ENCODE results near the gene CCDC178.
A peak's percentile ranks its signal among the peaks of the same experiment; 100 is the strongest.

DNA sequence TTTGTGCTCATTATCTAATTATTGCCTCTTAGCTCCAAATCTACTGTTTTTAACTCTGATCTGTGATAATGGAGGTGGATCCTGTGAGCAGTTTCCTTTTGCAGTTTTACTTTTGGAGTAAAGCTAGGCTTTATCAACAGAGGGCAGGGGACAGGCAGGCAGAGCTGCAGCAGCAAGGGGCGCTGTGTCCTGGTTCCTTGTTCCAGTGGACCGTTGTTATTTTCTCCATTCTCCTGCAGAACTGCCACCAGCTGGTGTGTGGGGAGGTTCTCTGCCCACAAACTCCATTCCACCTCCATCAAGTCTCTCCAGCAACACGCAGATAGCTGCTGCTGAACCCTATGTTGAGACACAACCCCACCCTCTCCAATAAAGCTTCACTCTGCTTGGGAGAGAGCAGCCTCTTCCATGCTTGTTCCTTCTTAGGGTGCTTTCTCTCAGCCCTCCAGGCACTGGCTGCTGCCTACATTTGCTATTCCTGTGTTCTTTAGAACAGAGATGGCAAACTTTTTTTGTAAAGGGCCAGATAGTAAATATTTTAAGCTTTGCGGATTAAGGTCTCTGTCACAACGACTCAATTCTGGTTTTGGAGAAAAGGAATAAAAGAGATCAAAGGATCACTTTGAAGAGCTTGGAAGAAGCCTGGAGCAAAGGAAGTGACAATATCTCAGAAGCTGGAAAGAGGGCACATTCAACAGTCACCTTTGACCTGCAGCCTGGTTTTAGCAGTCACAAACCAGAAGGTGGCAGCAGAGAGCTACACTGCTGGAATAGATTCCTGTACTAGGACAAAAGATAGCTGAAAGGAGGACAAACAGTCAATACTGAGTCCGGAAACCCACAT, 208.8 kb downstream of the CCDC178 start:
- TF ChIP-seq, protein P1, sequence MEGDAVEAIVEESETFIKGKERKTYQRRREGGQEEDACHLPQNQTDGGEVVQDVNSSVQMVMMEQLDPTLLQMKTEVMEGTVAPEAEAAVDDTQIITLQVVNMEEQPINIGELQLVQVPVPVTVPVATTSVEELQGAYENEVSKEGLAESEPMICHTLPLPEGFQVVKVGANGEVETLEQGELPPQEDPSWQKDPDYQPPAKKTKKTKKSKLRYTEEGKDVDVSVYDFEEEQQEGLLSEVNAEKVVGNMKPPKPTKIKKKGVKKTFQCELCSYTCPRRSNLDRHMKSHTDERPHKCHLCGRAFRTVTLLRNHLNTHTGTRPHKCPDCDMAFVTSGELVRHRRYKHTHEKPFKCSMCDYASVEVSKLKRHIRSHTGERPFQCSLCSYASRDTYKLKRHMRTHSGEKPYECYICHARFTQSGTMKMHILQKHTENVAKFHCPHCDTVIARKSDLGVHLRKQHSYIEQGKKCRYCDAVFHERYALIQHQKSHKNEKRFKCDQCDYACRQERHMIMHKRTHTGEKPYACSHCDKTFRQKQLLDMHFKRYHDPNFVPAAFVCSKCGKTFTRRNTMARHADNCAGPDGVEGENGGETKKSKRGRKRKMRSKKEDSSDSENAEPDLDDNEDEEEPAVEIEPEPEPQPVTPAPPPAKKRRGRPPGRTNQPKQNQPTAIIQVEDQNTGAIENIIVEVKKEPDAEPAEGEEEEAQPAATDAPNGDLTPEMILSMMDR (IDR thresholded peaks at IDR 0.05; ENCODE audit: low read length) = peak; percentile 92
- TF ChIP-seq EZH2 (IDR thresholded peaks at IDR 0.05; ENCODE audit: borderline replicate concordance, low read length) = no peak
